22Rv1 (cell line): Measurements from ENCODE around the gene DUSP19.

Source experiments
- CTCF ChIP-seq: fragments of 450-650 bp; IDR thresholded peaks from 2 replicates; pipeline ENCODE4 v1.5.1; 2017; ENCODE audit warnings: mild to moderate bottlenecking
- ZFX ChIP-seq: fragments of 450-650 bp; IDR thresholded peaks from 2 replicates; pipeline ENCODE4 v1.6.1; 2017; ENCODE audit warnings: antibody characterized with exemption, borderline replicate concordance

- TF ChIP-seq CTCF (no peak), ZFX (no peak)
Measured at GRCh38 chr2:183112577-183112976, 34.0 kb downstream of the DUSP19 start.
